Measurements from ENCODE around the gene UNK. TPM values are rescaled to one million over a fixed set of nuclear protein-coding genes. Genes with fewer than 3 reads are reported as not detected.

UNK gene
- total and polyA plus RNA-seq, 7 experiments from 2014 or later, result 21.5 to 49.8 (median 39.7) TPM

DNA sequence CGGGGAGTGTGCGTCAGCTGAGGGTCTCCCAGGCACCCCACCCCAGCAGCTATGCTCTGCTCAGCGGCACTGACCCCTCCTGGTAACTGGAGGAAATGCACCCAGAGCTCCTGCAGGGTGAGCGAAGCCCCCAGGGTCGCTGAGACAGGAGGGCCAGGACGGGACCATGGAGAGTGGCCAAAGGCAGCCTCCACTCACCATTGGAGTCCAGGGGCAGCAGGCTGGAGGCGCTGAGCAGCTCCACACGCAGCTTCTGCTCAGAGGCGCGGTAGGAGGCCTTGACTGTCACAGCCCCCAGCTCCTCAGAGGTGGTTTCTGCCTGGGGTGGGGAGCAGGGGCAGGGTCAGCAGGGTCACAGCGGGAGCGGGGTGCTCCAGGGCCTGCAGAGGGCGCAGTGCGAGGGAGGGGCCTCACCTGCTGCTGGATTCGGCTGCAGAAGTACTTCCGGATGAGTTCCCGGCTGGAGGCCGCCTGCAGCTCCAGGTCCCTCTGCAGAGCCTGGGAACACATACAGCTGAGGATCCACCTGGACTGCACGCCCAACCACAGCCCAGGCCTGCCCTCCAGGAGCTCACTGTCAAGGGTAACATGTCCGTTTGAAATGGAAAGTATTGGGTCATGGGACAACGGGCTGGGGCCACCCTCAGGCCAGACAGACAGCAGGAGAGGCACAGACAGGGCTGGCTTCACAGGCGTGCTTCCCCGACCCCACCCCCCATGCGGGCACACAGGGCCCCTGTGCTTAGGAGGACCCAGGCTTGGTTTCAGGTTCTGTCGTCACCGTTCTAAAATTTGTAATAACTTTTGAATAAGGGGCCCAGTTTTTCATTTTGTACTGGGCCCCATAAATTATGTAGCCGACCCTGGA, 45.8 kb downstream of the UNK start:
- intact Hi-C loops (cut with micrococcal nuclease), result no loop called here
- H3K27me3 ChIP-seq (ENCODE audit: control insufficient read depth in 2 of 2, insufficient read depth in 2 of 2, low read length in 2 of 2), result no peaks in the 10 kb centered on the region
- no peaks in the 10 kb centered on the region for H3K9me3 ChIP-seq (ENCODE audit: control insufficient read depth in 2 of 3, low read length in 3 of 3)
- ChIA-PET POLR2A (interaction anchor here (1.3 to 2.1 kb wide), 12 partner anchors 9 to 66 kb away, joined by 3 to 8 read pairs (median 6); partner anchors contain the start of genes GALK1, TRIM47, TRIM65 and WBP2), CTCF (interaction anchor here (0.6 to 4.1 kb wide), 8 partner anchors 14 to 251 kb away, joined by 3 to 17 read pairs (median 4); partner anchors contain the start of gene UNC13D)
- H3K4me1 Mint-ChIP-seq, result peaks cover 27 to 39% (median 31%) of the 10 kb centered on the region in 7 donors
- no peak overlapping the region for H3K4me3 ChIP-seq (ENCODE audit: low read length)
- no peak overlapping the region for H3K27ac ChIP-seq (ENCODE audit: low read depth, low read length)
- H3K27ac Mint-ChIP-seq, result peak overlapping the region in 4 of 9 donors; percentile 17 to 62 (median 35)
- H3K4me1 ChIP-seq (ENCODE audit: control insufficient read depth in 2 of 2, insufficient read depth in 2 of 2, low read length in 2 of 2), result peaks cover 33 to 35% of the 10 kb centered on the region in 2 donors
- ATAC-seq (no peak), DNase-seq (peak in 4 of 9 donors; percentile 17 to 35 (median 32))
- no peak overlapping the region for H3K4me3 Mint-ChIP-seq
- no peaks in the 10 kb centered on the region for H3K9me3 Mint-ChIP-seq
- no peaks in the 10 kb centered on the region for H3K27me3 Mint-ChIP-seq
- peaks cover 0 to 19% (median 3%) of the 10 kb centered on the region in 5 donors for H3K36me3 Mint-ChIP-seq
- peaks cover 7 to 73% (median 26%) of the 10 kb centered on the region in 3 experiments for H3K36me3 ChIP-seq (ENCODE audit: control insufficient read depth in 2 of 3, insufficient read depth in 3 of 3, low read length in 3 of 3)

DNA sequence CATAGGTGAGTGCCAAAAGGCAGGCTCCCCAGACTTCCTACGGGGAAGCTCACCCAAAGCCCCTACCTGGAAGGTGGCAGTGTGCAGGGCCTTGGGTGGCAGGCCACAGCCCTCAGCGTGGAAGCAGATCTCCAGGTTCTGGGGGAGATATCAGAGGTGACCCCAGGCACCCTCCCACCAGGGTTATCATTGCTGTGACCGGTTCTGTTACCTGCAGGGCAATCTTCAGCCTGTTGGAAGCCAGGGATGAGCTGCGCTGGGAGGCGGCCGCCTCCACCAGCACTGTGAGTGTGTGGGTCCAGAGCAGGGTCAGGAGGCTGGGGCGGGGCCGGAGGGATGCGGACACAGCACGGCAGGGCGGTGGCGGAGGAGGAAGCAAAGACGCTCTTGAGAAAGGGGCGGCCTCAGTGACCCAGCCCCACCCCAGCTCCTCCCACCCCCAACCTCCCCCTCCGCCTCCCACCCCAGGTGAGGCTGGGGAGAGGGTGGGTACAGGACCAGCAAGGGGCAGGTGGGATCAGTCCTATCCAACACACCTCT, 46.5 kb downstream of the UNK start:
- CTCF ChIA-PET, result interaction anchor here (1.0 to 4.1 kb wide), 3 partner anchors 14 to 211 kb away, joined by 3 to 17 read pairs (median 3); partner anchors contain the start of gene UNC13D
- Mint-ChIP-seq H3K27me3 (no peaks in the 10 kb centered on the region), H3K36me3 (peaks cover 0 to 19% (median 3%) of the 10 kb centered on the region in 5 donors), H3K9me3 (no peaks in the 10 kb centered on the region), H3K4me3 (no peak overlapping the region), H3K27ac (peak overlapping the region in 1 of 9 donors; percentile 42), H3K4me1 (peaks cover 27 to 39% (median 31%) of the 10 kb centered on the region in 7 donors)
- intact Hi-C loops (cut with micrococcal nuclease), result no loop called here
- H3K4me3 ChIP-seq (ENCODE audit: low read length), result no peak overlapping the region
- no peaks in the 10 kb centered on the region for H3K9me3 ChIP-seq (ENCODE audit: control insufficient read depth in 2 of 3, low read length in 3 of 3)
- H3K27ac ChIP-seq (ENCODE audit: low read depth, low read length), result no peak overlapping the region
- no peaks in the 10 kb centered on the region for H3K27me3 ChIP-seq (ENCODE audit: control insufficient read depth in 2 of 2, insufficient read depth in 2 of 2, low read length in 2 of 2)
- POLR2A ChIA-PET, result interaction anchor here (1.2 to 2.1 kb wide), 11 partner anchors 10 to 66 kb away, joined by 3 to 8 read pairs (median 6); partner anchors contain the start of genes GALK1, TRIM47, TRIM65 and WBP2
- DNase-seq, result no peak
- peaks cover 33 to 35% of the 10 kb centered on the region in 2 donors for H3K4me1 ChIP-seq (ENCODE audit: control insufficient read depth in 2 of 2, insufficient read depth in 2 of 2, low read length in 2 of 2)
- no peak for ATAC-seq
- peaks cover 7 to 74% (median 31%) of the 10 kb centered on the region in 3 experiments for H3K36me3 ChIP-seq (ENCODE audit: control insufficient read depth in 2 of 3, insufficient read depth in 3 of 3, low read length in 3 of 3)

DNA sequence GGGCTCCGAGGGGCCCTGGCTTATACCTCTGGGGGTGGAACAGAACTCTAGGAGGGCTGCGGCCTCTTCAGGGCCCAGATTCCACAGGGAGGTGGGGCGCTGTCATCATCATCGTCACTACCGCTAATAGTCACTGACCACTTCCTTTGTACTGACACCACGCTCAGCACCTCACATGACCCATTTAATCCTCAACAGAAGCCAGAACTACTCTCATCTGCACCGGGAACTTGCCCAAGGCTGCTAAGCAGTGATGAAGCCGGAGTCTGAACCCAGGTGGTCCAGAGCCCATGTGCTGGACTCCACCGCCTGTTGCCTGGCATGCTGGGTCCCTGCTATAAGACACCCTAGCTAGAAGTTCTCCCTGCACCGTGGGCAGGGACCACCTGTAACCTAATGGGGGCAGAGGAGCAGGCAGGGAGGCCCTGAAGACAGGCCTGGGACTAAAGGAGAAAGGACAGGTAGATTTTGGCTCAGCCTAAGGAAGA, 47.6 kb downstream of the UNK start:
- peak; percentile 69 for ATAC-seq
- no peaks in the 10 kb centered on the region for H3K9me3 Mint-ChIP-seq
- intact Hi-C loops (cut with micrococcal nuclease), result loop anchor here in 1 of 2 donors (2.0 kb wide), 1 partner anchor 17 kb away; no protein-coding TSS in a partner anchor
- H3K9me3 ChIP-seq (ENCODE audit: control insufficient read depth in 2 of 3, low read length in 3 of 3), result no peaks in the 10 kb centered on the region
- peaks cover 27 to 37% (median 31%) of the 10 kb centered on the region in 7 donors for H3K4me1 Mint-ChIP-seq
- CTCF ChIA-PET, result interaction anchor here (0.9 to 4.1 kb wide), 4 partner anchors 13 to 78 kb away, joined by 3 to 17 read pairs (median 4); partner anchors contain the start of genes TRIM65 and UNC13D
- H3K36me3 Mint-ChIP-seq, result peaks cover 0 to 19% (median 3%) of the 10 kb centered on the region in 5 donors
- H3K36me3 ChIP-seq (ENCODE audit: control insufficient read depth in 2 of 3, insufficient read depth in 3 of 3, low read length in 3 of 3), result peaks cover 7 to 77% (median 35%) of the 10 kb centered on the region in 3 experiments
- no peaks in the 10 kb centered on the region for H3K27me3 Mint-ChIP-seq
- peak in 1 of 9 donors; percentile 18 for DNase-seq
- no peaks in the 10 kb centered on the region for H3K27me3 ChIP-seq (ENCODE audit: control insufficient read depth in 2 of 2, insufficient read depth in 2 of 2, low read length in 2 of 2)
- peak overlapping the region; percentile 22 for H3K4me3 ChIP-seq (ENCODE audit: low read length)
- H3K4me1 ChIP-seq (ENCODE audit: control insufficient read depth in 2 of 2, insufficient read depth in 2 of 2, low read length in 2 of 2), result peaks cover 33 to 35% of the 10 kb centered on the region in 2 donors
- H3K4me3 Mint-ChIP-seq, result peak overlapping the region; percentile 66 to 81 (median 76)
- H3K27ac ChIP-seq (ENCODE audit: low read depth, low read length), result peak overlapping the region; percentile 64
- peak overlapping the region; percentile 79 to 95 (median 92) for H3K27ac Mint-ChIP-seq
- POLR2A ChIA-PET, result interaction anchor here (0.6 to 5.2 kb wide), 15 partner anchors 13 to 597 kb away, joined by 3 to 37 read pairs (median 6); partner anchors contain the start of genes TRIM65, UNC13D and WBP2

DNA sequence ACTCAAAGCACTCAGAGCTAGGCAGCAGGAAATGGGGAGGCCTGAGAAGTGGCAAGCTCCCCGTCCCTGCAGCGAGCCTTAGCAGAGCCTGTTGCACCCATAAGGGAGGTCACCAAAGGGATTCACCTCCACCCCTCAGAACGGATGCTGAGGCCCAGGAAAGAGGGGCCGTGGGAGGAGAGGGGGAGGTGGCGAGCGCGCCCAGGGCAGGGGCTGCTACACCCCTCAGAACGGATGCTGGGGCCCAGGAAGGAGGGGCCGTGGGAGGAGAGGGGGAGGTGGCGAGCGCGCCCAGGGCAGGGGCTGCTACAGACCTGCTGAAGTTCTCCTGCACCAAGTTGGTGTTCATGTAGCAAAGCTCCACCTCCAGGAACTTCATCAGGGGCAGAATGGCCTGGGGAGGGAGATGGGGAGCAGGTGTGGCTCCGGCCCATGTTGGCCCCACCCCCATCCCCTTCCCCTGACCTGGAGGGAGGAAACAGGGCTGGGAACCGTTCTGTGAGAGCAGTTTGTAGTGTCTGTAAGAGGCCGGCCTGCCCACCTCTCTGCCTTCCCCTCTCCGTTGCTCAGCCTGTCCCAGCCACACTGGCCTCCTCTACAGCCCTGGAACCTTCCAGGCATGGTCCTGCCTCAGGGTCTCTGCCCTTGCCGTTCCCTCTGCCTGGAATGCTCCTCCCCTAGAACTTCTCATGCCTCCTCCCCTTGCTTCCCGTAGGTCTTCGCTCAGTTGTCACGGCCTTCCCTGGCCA, 48.2 kb downstream of the UNK start:
- Histone ChIP-seq H3K4me1 (ENCODE audit: control insufficient read depth in 2 of 2, insufficient read depth in 2 of 2, low read length in 2 of 2) (peaks cover 33 to 35% of the 10 kb centered on the region in 2 donors), H3K9me3 (ENCODE audit: control insufficient read depth in 2 of 3, low read length in 3 of 3) (no peaks in the 10 kb centered on the region), H3K4me3 (ENCODE audit: low read length) (peak overlapping the region; percentile 22), H3K27me3 (ENCODE audit: control insufficient read depth in 2 of 2, insufficient read depth in 2 of 2, low read length in 2 of 2) (no peaks in the 10 kb centered on the region), H3K27ac (ENCODE audit: low read depth, low read length) (peak overlapping the region; percentile 64), H3K36me3 (ENCODE audit: control insufficient read depth in 2 of 3, insufficient read depth in 3 of 3, low read length in 3 of 3) (peaks cover 7 to 77% (median 35%) of the 10 kb centered on the region in 3 experiments)
- Mint-ChIP-seq H3K4me3 (peak overlapping the region; percentile 66 to 84 (median 76)), H3K36me3 (peaks cover 0 to 21% (median 3%) of the 10 kb centered on the region in 5 donors), H3K4me1 (peaks cover 27 to 37% (median 32%) of the 10 kb centered on the region in 7 donors), H3K9me3 (no peaks in the 10 kb centered on the region), H3K27ac (peak overlapping the region; percentile 83 to 95 (median 92)), H3K27me3 (no peaks in the 10 kb centered on the region)
- ATAC-seq, result peak; percentile 45
- DNase-seq, result peak in 5 of 9 donors; percentile 26 to 41 (median 33)
- intact Hi-C loops (cut with micrococcal nuclease), result loop anchor here in 1 of 2 donors (2.0 kb wide), 1 partner anchor 16 kb away; no protein-coding TSS in a partner anchor
- CTCF ChIA-PET, result interaction anchor here (0.7 to 4.1 kb wide), 6 partner anchors 12 to 80 kb away, joined by 3 to 17 read pairs (median 4); partner anchors contain the start of genes TRIM65 and UNC13D
- POLR2A ChIA-PET, result interaction anchor here (0.6 to 5.2 kb wide), 19 partner anchors 12 to 597 kb away, joined by 3 to 37 read pairs (median 5); partner anchors contain the start of genes TRIM65, UNC13D and WBP2

DNA sequence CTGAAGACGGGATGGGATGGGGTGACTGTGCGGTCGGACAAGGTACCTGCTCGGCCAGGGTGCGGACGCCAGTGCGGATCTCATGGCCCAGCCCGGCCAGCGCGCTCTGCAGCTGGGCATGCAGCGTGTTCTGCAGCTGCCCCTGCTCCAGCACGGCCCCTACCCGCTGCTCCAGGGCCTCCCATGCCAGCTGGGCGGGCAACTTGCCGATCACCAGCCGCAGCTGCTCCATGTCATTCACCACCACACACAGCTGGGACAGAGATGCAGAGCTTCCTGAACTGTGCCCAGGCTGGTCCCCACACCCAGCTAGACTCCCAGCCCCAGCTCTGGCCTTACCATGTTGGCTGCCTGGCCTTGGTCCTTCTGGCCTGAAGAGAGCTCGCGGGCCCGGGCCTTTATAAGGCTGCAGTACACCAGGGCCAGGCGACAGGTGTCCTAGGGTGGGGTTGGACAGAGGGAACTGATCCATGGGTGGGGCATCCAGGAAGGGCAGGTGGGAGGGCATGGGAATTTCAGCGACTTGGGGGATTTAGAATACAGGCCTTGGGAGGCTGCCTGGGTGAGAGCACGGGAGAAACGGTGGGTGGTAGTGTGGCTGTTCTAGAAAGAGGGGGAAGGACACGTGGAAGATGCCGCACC, 49.8 kb downstream of the UNK start:
- CTCF ChIA-PET, result interaction anchor here (0.6 to 1.8 kb wide), 4 partner anchors 9 to 201 kb away, joined by 3 to 6 read pairs (median 4); partner anchors contain the start of genes SMIM5 and TRIM65

More for the DNA sequence above, 49.8 kb downstream of the UNK start:
- H3K36me3 ChIP-seq (ENCODE audit: control insufficient read depth in 2 of 3, insufficient read depth in 3 of 3, low read length in 3 of 3), result peaks cover 7 to 75% (median 35%) of the 10 kb centered on the region in 3 experiments
- H3K27ac Mint-ChIP-seq, result peak overlapping the region in 7 of 9 donors; percentile 17 to 95 (median 83)
- POLR2A ChIA-PET, result interaction anchor here (0.7 to 5.2 kb wide), 8 partner anchors 9 to 564 kb away, joined by 3 to 37 read pairs (median 3); partner anchors contain the start of genes TRIM65, UNC13D and WBP2
- peak overlapping the region in 4 of 10 donors; percentile 11 to 76 (median 62) for H3K4me3 Mint-ChIP-seq
- H3K36me3 Mint-ChIP-seq, result peaks cover 0 to 23% (median 3%) of the 10 kb centered on the region in 5 donors
- peaks cover 33% of the 10 kb centered on the region in 2 donors for H3K4me1 ChIP-seq (ENCODE audit: control insufficient read depth in 2 of 2, insufficient read depth in 2 of 2, low read length in 2 of 2)
- DNase-seq, result no peak
- H3K4me1 Mint-ChIP-seq, result peaks cover 25 to 35% (median 29%) of the 10 kb centered on the region in 7 donors
- H3K27me3 Mint-ChIP-seq, result no peaks in the 10 kb centered on the region
- no peak for ATAC-seq
- peak overlapping the region; percentile 64 for H3K27ac ChIP-seq (ENCODE audit: low read depth, low read length)
- intact Hi-C loops (cut with micrococcal nuclease), result no loop called here
- H3K9me3 Mint-ChIP-seq, result no peaks in the 10 kb centered on the region
- H3K9me3 ChIP-seq (ENCODE audit: control insufficient read depth in 2 of 3, low read length in 3 of 3), result no peaks in the 10 kb centered on the region
- no peak overlapping the region for H3K4me3 ChIP-seq (ENCODE audit: low read length)
- no peaks in the 10 kb centered on the region for H3K27me3 ChIP-seq (ENCODE audit: control insufficient read depth in 2 of 2, insufficient read depth in 2 of 2, low read length in 2 of 2)
